ENCODE results near the gene EPN2. TPM values are rescaled to one million over a fixed set of nuclear protein-coding genes. Genes with fewer than 3 reads are reported as not detected.

EPN2 gene
- polyA plus RNA-seq, 1 donor (not counting 4 experiments of a cell fraction or from before 2014, with no cell fraction given), result 30.2 TPM

GRCh38 chr17:19329839-19330238 is 92.7 kb downstream of the EPN2 start:
- H3K4me1 ChIP-seq (ENCODE audit: control insufficient read depth, extremely low read depth, insufficient read depth, low read length), result peaks cover 26% of the 10 kb centered on the region
- no peak overlapping the region for H3K4me2 ChIP-seq (ENCODE audit: control insufficient read depth, extremely low read depth, insufficient read depth, low read depth, low read length)
- H3K36me3 ChIP-seq (ENCODE audit: control insufficient read depth in 2 of 2, extremely low read depth in 1 of 2, insufficient read depth in 2 of 2, low read length in 2 of 2), result peaks cover 10 to 20% of the 10 kb centered on the region in 2 experiments
- no peak overlapping the region for H3K9ac ChIP-seq (ENCODE audit: control insufficient read depth, extremely low read depth, insufficient read depth, low read length)
- no peaks in the 10 kb centered on the region for H4K20me1 ChIP-seq (ENCODE audit: control insufficient read depth, extremely low read depth, insufficient read depth, low read length)
- TF ChIP-seq CTCF (optimal IDR thresholded peaks at IDR 0.05 in 1 of 3, IDR thresholded peaks at IDR 0.05 in 1 of 3, conservative IDR thresholded peaks at IDR 0.05 in 1 of 3; ENCODE audit: extremely low read depth in 1 of 3, insufficient read depth in 2 of 3, low read length in 3 of 3) (no peak), EZH2 (IDR thresholded peaks at IDR 0.05; ENCODE audit: low read length) (no peak)
- no peak overlapping the region for H2AFZ ChIP-seq (ENCODE audit: control insufficient read depth, low read length)
- H3K79me2 ChIP-seq (ENCODE audit: control insufficient read depth, insufficient read depth, low read length), result no peaks in the 10 kb centered on the region
- H3K4me3 ChIP-seq (ENCODE audit: control insufficient read depth in 2 of 3, extremely low read depth in 1 of 3, insufficient read depth in 2 of 3, low read depth in 1 of 3, low read length in 3 of 3), result no peak overlapping the region
- no peak overlapping the region for H3K27ac ChIP-seq (ENCODE audit: control insufficient read depth, insufficient read depth, low read length)
- peaks cover 5% of the 10 kb centered on the region for H3K9me1 ChIP-seq (ENCODE audit: control insufficient read depth, extremely low read depth, insufficient read depth, low read length)
- H3K27me3 ChIP-seq (ENCODE audit: control insufficient read depth, extremely low read depth, insufficient read depth, low read length), result no peaks in the 10 kb centered on the region
- FAIRE-seq (no peak), DNase-seq (ENCODE audit: low read depth, low spot score) (no peak)
- dilution Hi-C loops (cut with MboI; ENCODE audit: extremely low pct_ligation_motif_present, low sequenced_read_pairs), result no loop called here
- no peaks in the 10 kb centered on the region for H3K9me3 ChIP-seq (ENCODE audit: control insufficient read depth, low read depth, low read length)

GRCh38 chr17:19330271-19330670 is 93.1 kb downstream of the EPN2 start:
- Histone ChIP-seq H3K9me1 (ENCODE audit: control insufficient read depth, extremely low read depth, insufficient read depth, low read length) (peaks cover 5% of the 10 kb centered on the region), H3K4me2 (ENCODE audit: control insufficient read depth, extremely low read depth, insufficient read depth, low read depth, low read length) (no peak overlapping the region), H3K9ac (ENCODE audit: control insufficient read depth, extremely low read depth, insufficient read depth, low read length) (no peak overlapping the region), H3K79me2 (ENCODE audit: control insufficient read depth, insufficient read depth, low read length) (no peaks in the 10 kb centered on the region), H4K20me1 (ENCODE audit: control insufficient read depth, extremely low read depth, insufficient read depth, low read length) (no peaks in the 10 kb centered on the region), H3K4me1 (ENCODE audit: control insufficient read depth, extremely low read depth, insufficient read depth, low read length) (peaks cover 26% of the 10 kb centered on the region), H3K9me3 (ENCODE audit: control insufficient read depth, low read depth, low read length) (no peaks in the 10 kb centered on the region), H3K27me3 (ENCODE audit: control insufficient read depth, extremely low read depth, insufficient read depth, low read length) (no peaks in the 10 kb centered on the region), H3K27ac (ENCODE audit: control insufficient read depth, insufficient read depth, low read length) (no peak overlapping the region), H3K4me3 (ENCODE audit: control insufficient read depth in 2 of 3, extremely low read depth in 1 of 3, insufficient read depth in 2 of 3, low read depth in 1 of 3, low read length in 3 of 3) (no peak overlapping the region), H3K36me3 (ENCODE audit: control insufficient read depth in 2 of 2, extremely low read depth in 1 of 2, insufficient read depth in 2 of 2, low read length in 2 of 2) (peaks cover 10 to 20% of the 10 kb centered on the region in 2 experiments), H2AFZ (ENCODE audit: control insufficient read depth, low read length) (no peak overlapping the region)
- no peak for FAIRE-seq
- dilution Hi-C loops (cut with MboI; ENCODE audit: extremely low pct_ligation_motif_present, low sequenced_read_pairs), result no loop called here
- TF ChIP-seq CTCF (optimal IDR thresholded peaks at IDR 0.05 in 1 of 3, IDR thresholded peaks at IDR 0.05 in 1 of 3, conservative IDR thresholded peaks at IDR 0.05 in 1 of 3; ENCODE audit: extremely low read depth in 1 of 3, insufficient read depth in 2 of 3, low read length in 3 of 3) (no peak), EZH2 (IDR thresholded peaks at IDR 0.05; ENCODE audit: low read length) (no peak)
- no peak for DNase-seq (ENCODE audit: low read depth, low spot score)

Data from keratinocyte (primary cell).